ENCODE data around the gene CADPS2.

DNA sequence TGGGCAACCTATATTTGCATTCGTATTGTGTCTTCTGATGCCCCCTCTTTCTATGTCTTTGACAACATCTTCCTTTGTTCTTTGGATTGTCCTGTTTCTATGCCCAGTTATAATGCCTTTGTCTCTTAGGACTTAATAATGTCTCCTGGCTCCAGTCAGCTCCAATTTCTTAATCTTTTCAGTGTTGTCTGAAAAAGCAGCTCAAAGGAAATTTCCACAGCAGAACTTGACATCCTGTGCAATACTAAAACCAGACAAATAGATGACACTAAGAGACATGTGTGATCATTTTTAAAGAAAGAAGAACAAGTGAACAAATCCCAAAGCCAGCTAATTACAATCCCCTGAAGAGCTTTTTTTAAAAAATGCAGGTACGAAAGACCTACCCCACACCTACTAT lies 135.9 kb downstream of the CADPS2 start:
- TF ChIP-seq, protein P1, sequence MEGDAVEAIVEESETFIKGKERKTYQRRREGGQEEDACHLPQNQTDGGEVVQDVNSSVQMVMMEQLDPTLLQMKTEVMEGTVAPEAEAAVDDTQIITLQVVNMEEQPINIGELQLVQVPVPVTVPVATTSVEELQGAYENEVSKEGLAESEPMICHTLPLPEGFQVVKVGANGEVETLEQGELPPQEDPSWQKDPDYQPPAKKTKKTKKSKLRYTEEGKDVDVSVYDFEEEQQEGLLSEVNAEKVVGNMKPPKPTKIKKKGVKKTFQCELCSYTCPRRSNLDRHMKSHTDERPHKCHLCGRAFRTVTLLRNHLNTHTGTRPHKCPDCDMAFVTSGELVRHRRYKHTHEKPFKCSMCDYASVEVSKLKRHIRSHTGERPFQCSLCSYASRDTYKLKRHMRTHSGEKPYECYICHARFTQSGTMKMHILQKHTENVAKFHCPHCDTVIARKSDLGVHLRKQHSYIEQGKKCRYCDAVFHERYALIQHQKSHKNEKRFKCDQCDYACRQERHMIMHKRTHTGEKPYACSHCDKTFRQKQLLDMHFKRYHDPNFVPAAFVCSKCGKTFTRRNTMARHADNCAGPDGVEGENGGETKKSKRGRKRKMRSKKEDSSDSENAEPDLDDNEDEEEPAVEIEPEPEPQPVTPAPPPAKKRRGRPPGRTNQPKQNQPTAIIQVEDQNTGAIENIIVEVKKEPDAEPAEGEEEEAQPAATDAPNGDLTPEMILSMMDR (IDR thresholded peaks at IDR 0.05; ENCODE audit: low read depth, low read length, missing input control), result no peak
- TF ChIP-seq, protein P2, sequence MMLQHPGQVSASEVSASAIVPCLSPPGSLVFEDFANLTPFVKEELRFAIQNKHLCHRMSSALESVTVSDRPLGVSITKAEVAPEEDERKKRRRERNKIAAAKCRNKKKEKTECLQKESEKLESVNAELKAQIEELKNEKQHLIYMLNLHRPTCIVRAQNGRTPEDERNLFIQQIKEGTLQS (IDR thresholded peaks at IDR 0.05), result no peak
- no peak for TF ChIP-seq TAF1 (conservative IDR thresholded peaks at IDR 0.05)
- TF ChIP-seq GABPA (IDR thresholded peaks at IDR 0.05 in 1 of 2, conservative IDR thresholded peaks at IDR 0.05 in 1 of 2), result no peak
- TF ChIP-seq, protein P3, sequence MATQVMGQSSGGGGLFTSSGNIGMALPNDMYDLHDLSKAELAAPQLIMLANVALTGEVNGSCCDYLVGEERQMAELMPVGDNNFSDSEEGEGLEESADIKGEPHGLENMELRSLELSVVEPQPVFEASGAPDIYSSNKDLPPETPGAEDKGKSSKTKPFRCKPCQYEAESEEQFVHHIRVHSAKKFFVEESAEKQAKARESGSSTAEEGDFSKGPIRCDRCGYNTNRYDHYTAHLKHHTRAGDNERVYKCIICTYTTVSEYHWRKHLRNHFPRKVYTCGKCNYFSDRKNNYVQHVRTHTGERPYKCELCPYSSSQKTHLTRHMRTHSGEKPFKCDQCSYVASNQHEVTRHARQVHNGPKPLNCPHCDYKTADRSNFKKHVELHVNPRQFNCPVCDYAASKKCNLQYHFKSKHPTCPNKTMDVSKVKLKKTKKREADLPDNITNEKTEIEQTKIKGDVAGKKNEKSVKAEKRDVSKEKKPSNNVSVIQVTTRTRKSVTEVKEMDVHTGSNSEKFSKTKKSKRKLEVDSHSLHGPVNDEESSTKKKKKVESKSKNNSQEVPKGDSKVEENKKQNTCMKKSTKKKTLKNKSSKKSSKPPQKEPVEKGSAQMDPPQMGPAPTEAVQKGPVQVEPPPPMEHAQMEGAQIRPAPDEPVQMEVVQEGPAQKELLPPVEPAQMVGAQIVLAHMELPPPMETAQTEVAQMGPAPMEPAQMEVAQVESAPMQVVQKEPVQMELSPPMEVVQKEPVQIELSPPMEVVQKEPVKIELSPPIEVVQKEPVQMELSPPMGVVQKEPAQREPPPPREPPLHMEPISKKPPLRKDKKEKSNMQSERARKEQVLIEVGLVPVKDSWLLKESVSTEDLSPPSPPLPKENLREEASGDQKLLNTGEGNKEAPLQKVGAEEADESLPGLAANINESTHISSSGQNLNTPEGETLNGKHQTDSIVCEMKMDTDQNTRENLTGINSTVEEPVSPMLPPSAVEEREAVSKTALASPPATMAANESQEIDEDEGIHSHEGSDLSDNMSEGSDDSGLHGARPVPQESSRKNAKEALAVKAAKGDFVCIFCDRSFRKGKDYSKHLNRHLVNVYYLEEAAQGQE (IDR thresholded peaks at IDR 0.05), result no peak
- TF ChIP-seq, protein P4, sequence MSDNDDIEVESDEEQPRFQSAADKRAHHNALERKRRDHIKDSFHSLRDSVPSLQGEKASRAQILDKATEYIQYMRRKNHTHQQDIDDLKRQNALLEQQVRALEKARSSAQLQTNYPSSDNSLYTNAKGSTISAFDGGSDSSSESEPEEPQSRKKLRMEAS (IDR thresholded peaks at IDR 0.05), result no peak
- TF ChIP-seq RAD21 (IDR thresholded peaks at IDR 0.05), result no peak
- TF ChIP-seq, protein P5, sequence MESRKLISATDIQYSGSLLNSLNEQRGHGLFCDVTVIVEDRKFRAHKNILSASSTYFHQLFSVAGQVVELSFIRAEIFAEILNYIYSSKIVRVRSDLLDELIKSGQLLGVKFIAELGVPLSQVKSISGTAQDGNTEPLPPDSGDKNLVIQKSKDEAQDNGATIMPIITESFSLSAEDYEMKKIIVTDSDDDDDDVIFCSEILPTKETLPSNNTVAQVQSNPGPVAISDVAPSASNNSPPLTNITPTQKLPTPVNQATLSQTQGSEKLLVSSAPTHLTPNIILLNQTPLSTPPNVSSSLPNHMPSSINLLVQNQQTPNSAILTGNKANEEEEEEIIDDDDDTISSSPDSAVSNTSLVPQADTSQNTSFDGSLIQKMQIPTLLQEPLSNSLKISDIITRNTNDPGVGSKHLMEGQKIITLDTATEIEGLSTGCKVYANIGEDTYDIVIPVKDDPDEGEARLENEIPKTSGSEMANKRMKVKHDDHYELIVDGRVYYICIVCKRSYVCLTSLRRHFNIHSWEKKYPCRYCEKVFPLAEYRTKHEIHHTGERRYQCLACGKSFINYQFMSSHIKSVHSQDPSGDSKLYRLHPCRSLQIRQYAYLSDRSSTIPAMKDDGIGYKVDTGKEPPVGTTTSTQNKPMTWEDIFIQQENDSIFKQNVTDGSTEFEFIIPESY (IDR thresholded peaks at IDR 0.05), result no peak
- TF ChIP-seq EGR1 (IDR thresholded peaks at IDR 0.05; ENCODE audit: low read depth in 2 of 2), result no peak
- TF ChIP-seq HNF4G (IDR thresholded peaks at IDR 0.05), result no peak

All from liver (tissue), 3 donors.